Breast epithelium (tissue), 4 donors: ENCODE data around the gene ASNSD1. TPM values are rescaled to one million over a fixed set of nuclear protein-coding genes. Genes with fewer than 3 reads are reported as not detected.
"Not testable (repeated sequence)": the region's sequence is repeated elsewhere in the genome, so short reads cannot be mapped to it uniquely, and the experiment has no call there.

ENCODE experiments used
- DNase-seq, 2 donors: peaks; one replicate each; pipeline ENCODE4 v3.0.0-alpha.2; 2019; ENCODE audit warnings: low spot score in 2 of 2
- H3K27ac ChIP-seq, 2 donors: fragments of 200-600 bp; sonication (generic) in 1 of 2; one replicate each; pipeline ENCODE4 v1.5.1; 2016 to 2019; ENCODE audit warnings: mild to moderate bottlenecking in 1 of 2
- H3K27me3 ChIP-seq, 2 donors: fragments of 200-600 bp; sonication (generic) in 1 of 2; one replicate each; pipeline versions ENCODE4 v1.5.1 to v1.6.0; 2017 to 2019; ENCODE audit warnings: control low read depth in 1 of 2, mild to moderate bottlenecking in 1 of 2
- H3K36me3 ChIP-seq: fragments of 200-600 bp; one replicate; pipeline ENCODE4 v1.5.1; 2019
- H3K4me1 ChIP-seq, 2 donors: fragments of 200-600 bp; sonication (generic); one replicate each; pipeline ENCODE4 v1.5.1; 2016 to 2019; ENCODE audit warnings: control low read depth in 1 of 2
- H3K4me3 ChIP-seq, 3 donors: fragments of 200-600 bp; sonication (generic); 1 replicate in 2 of 3; 2 replicates in 1 of 3; pipeline ENCODE4 v1.5.1; 2016 to 2019; ENCODE audit warnings: mild to moderate bottlenecking in 3 of 3, moderate library complexity in 2 of 3
- H3K9me3 ChIP-seq, 2 donors: fragments of 200-600 bp; sonication (generic) in 1 of 2; one replicate each; pipeline ENCODE4 v1.5.1; 2016 to 2019; ENCODE audit warnings: control low read depth in 1 of 2
- POLR2A ChIP-seq: fragments of 450-650 bp; IDR thresholded peaks from one replicate; pipeline ENCODE4 v1.6.1; 2016; ENCODE audit warnings: antibody characterized with exemption, mild to moderate bottlenecking, moderate library complexity
- POLR2AphosphoS5 ChIP-seq, 3 donors: sonication (generic); formaldehyde crosslinking; IDR thresholded peaks; one replicate each; pipeline ENCODE4 v1.6.1; 2017; ENCODE audit warnings: antibody characterized with exemption in 3 of 3
- intact Hi-C: fragments of 100-400 bp; cut with DNase I; formaldehyde crosslinking; loops from one replicate; pipeline ENCODE4 v1.15.1; 2023; ENCODE audit warnings: low total_unique reads
- total RNA-seq, 3 donors: library from RNA; depleted of rRNA; stranded (reverse); fragments of >200 nt; gene quantifications; one replicate each; pipeline ENCODE4 v1.1.0, GENCODE V29; 2016
- TF ChIP-seq, protein P1 (sequence below), 3 donors: fragments of 450-650 bp; IDR thresholded peaks; one replicate each; pipeline ENCODE4 v1.5.1; 2016 to 2017; ENCODE audit warnings: antibody characterized with exemption in 3 of 3, mild to moderate bottlenecking in 3 of 3, moderate library complexity in 3 of 3

The ASNSD1 gene
- total RNA-seq, 3 donors from 2014 or later, result 48.0 to 65.6 (median 54.7) TPM

DNA sequence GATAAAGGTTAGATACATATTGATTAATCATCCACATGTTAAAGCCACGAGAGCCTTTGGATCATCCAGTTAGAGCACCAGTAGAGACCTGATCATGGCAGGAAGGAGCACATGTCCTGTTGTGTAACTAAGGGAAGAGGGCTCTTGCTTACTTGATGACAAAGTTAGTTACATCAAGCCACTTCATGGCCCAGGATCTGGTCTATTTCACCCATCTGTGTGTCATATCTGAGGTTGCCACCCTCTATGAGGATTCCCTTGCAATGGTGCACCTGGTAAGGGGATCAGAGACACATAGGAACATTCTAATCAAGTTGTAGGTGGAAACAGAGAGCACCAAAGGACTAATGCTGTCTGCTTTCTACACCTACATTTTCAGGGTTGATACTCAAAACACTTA lies 19.9 kb downstream of the ASNSD1 start:
- intact Hi-C loops, result no loop called here
- TF ChIP-seq POLR2A (no peak), POLR2AphosphoS5 (IDR thresholded peaks at IDR 0.05) (no peak)
- TF ChIP-seq, protein P1, sequence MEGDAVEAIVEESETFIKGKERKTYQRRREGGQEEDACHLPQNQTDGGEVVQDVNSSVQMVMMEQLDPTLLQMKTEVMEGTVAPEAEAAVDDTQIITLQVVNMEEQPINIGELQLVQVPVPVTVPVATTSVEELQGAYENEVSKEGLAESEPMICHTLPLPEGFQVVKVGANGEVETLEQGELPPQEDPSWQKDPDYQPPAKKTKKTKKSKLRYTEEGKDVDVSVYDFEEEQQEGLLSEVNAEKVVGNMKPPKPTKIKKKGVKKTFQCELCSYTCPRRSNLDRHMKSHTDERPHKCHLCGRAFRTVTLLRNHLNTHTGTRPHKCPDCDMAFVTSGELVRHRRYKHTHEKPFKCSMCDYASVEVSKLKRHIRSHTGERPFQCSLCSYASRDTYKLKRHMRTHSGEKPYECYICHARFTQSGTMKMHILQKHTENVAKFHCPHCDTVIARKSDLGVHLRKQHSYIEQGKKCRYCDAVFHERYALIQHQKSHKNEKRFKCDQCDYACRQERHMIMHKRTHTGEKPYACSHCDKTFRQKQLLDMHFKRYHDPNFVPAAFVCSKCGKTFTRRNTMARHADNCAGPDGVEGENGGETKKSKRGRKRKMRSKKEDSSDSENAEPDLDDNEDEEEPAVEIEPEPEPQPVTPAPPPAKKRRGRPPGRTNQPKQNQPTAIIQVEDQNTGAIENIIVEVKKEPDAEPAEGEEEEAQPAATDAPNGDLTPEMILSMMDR (IDR thresholded peaks at IDR 0.05), result no peak
- Histone ChIP-seq H3K4me1 (no peaks in the 10 kb centered on the region), H3K36me3 (no peaks in the 10 kb centered on the region), H3K9me3 (no peaks in the 10 kb centered on the region), H3K27ac (no peak overlapping the region), H3K27me3 (no peaks in the 10 kb centered on the region), H3K4me3 (no peak overlapping the region)
- no peak for DNase-seq

DNA sequence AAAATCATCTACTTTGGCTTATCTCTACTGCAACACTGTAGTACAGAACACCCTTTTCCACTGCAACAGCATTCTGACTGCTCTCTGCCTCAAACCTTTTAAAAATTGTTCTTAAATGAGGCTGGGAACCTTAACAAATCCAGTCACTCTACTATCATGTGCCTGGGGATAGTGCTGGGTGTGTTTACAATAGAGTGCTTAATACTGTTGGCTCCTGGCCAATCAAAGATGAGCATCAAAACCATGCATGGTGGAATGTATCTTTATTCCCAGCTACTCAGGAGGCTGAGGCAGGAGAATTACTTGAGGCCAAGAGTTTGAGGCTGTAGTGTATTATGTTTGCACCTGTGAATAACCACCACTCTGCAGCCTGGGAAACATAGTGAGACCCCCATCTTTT lies 20.6 kb downstream of the ASNSD1 start:
- Histone ChIP-seq H3K4me3 (no peak overlapping the region), H3K9me3 (no peaks in the 10 kb centered on the region), H3K27ac (no peak overlapping the region), H3K36me3 (no peaks in the 10 kb centered on the region), H3K27me3 (no peaks in the 10 kb centered on the region), H3K4me1 (no peaks in the 10 kb centered on the region)
- intact Hi-C loops, result no loop called here
- TF ChIP-seq, protein P1 (IDR thresholded peaks at IDR 0.05), result no peak
- no peak for TF ChIP-seq POLR2AphosphoS5 (IDR thresholded peaks at IDR 0.05)
- no peak for TF ChIP-seq POLR2A
- DNase-seq, result no peak

DNA sequence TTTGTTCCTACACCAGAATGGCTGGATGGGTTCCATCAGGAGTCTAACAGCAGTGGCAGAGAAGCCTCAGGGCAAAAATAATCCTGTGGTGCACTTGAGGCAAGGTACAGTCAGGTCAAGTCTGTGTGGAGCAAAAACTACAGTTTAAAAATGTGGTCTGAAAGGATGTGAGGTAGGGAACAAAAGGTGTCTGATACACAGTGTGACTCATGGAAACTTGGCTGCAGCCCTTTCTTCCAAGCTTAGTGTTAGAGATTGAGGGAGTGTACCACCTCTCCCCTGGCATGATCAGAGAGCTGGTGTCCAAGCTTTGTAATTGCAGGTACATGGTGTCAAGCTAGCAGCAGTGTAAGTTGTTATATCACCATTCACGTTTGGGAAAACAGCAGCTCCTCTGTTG lies 22.1 kb downstream of the ASNSD1 start:
- H3K27me3 ChIP-seq, result no peaks in the 10 kb centered on the region
- no peak overlapping the region for H3K27ac ChIP-seq
- H3K9me3 ChIP-seq, result no peaks in the 10 kb centered on the region
- no peak for TF ChIP-seq POLR2A
- TF ChIP-seq POLR2AphosphoS5 (IDR thresholded peaks at IDR 0.05), result no peak
- TF ChIP-seq, protein P1 (IDR thresholded peaks at IDR 0.05), result no peak
- no peaks in the 10 kb centered on the region for H3K36me3 ChIP-seq
- H3K4me1 ChIP-seq, result no peaks in the 10 kb centered on the region
- intact Hi-C loops, result no loop called here
- H3K4me3 ChIP-seq, result no peak overlapping the region
- no peak for DNase-seq

DNA sequence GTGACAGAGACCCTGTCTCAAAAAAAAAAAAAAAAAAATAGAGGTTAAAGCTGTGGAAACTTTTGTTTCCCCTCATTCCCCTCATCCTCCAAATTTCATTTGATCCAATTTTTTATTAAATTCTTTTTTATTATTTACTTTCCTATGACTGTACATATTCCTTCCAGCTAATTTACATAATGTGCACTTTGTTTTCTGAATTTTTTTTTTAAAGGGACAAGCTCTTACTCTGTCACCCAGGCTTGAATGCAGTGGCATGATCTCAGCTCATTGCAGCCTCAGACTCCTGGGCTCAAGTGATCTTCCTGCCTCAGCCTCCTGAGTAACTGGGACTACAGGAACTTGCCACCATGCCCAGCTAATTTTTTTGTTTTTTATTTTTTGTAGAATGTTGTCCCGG lies 23.6 kb downstream of the ASNSD1 start:
- DNase-seq, result no peak
- Histone ChIP-seq H3K27me3 (no peaks in the 10 kb centered on the region), H3K4me3 (no peak overlapping the region), H3K27ac (no peak overlapping the region), H3K4me1 (no peaks in the 10 kb centered on the region), H3K9me3 (no peaks in the 10 kb centered on the region), H3K36me3 (no peaks in the 10 kb centered on the region)
- TF ChIP-seq, protein P1 (IDR thresholded peaks at IDR 0.05), result no peak
- no peak for TF ChIP-seq POLR2AphosphoS5 (IDR thresholded peaks at IDR 0.05)
- no peak for TF ChIP-seq POLR2A
- intact Hi-C loops, result no loop called here

DNA sequence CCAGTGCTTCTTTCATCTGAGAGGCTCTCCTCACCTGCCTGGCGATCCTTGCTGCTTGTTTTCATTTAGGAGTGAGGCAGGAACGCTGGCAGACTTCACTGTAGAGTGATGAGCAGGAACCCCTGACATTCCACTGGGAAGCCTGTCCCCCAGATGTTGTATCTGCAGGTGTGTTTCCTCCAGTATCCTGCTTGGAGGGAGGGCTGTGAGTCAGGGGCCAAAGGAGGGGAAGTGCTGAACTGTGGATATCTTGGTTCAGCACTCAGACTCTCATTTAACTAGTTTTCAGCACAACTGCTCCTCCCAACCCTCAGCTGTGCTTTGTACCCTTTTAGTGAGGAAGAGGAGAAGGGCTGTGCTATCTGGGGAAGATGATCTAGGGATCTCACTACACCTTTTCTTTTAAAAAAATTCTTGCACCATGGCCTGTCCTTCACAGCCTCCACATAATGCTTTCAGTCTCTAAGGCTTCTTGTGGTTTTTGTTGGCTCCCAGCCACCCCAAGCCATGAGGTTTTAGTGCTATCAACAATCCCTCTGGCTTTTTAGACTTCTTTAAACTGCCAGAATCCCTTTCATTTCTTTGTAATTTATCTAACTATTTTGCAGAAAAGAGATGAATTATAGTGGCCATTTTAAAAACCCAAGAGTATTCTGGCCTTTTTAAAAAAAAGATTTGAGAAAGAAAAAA lies 24.4 kb downstream of the ASNSD1 start:
- H3K4me3 ChIP-seq, result no peak overlapping the region
- H3K4me1 ChIP-seq, result no peaks in the 10 kb centered on the region
- no peaks in the 10 kb centered on the region for H3K36me3 ChIP-seq
- H3K27me3 ChIP-seq, result no peaks in the 10 kb centered on the region
- TF ChIP-seq POLR2A (no peak), POLR2AphosphoS5 (IDR thresholded peaks at IDR 0.05) (no peak)
- TF ChIP-seq, protein P1 (IDR thresholded peaks at IDR 0.05), result no peak
- intact Hi-C loops, result no loop called here
- DNase-seq, result no peak
- no peaks in the 10 kb centered on the region for H3K9me3 ChIP-seq
- H3K27ac ChIP-seq, result no peak overlapping the region

DNA sequence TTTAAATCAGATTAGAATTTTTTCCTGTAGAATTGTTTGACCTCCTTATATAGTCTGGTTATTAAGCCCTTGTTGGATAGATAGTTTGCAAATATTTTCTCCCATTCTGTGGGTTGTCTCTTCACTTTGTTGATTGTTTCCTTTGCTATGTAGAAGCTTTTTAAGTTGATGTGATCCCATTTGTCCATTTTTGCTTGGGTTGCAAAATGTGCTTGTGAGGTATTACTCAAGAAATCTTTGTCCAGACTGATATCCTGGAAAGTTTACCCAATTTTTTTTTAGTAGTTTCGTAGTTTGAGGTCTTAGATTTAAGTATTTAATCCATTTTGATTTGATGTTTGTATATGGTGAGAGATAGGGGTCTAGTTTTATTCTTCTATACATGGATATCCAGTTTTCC lies 26.5 kb downstream of the ASNSD1 start:
- H3K36me3 ChIP-seq, intact Hi-C loops, H3K4me1 ChIP-seq, H3K9me3 ChIP-seq, DNase-seq, H3K27me3 ChIP-seq, H3K27ac ChIP-seq, H3K4me3 ChIP-seq: not testable (repeated sequence)
